Mesothelial cell of epicardium (in vitro differentiated cells): ENCODE data around the gene OPN1MW3. TPM values are rescaled to one million over a fixed set of nuclear protein-coding genes. Genes with fewer than 3 reads are reported as not detected.
"Not testable (repeated sequence)": the region's sequence is repeated elsewhere in the genome, so short reads cannot be mapped to it uniquely, and the experiment has no call there.

Source experiments
- DNase-seq, 2 experiments: peaks; one replicate each; pipeline ENCODE4 v3.0.0; 2021; ENCODE audit warnings: low spot score in 2 of 2; ENCODE audit not compliant: unreplicated experiment in 2 of 2
- H3K27ac Mint-ChIP-seq: 2 replicates; pipeline ENCODE4 v1.8.0; 2021; ENCODE audit warnings: mixed read lengths
- H3K27me3 Mint-ChIP-seq: 2 replicates; pipeline ENCODE4 v1.8.0; 2021; ENCODE audit warnings: low read depth, mixed read lengths
- H3K36me3 Mint-ChIP-seq: 2 replicates; pipeline ENCODE4 v1.8.0; 2021; ENCODE audit warnings: mixed read lengths
- H3K4me1 Mint-ChIP-seq: 2 replicates; pipeline ENCODE4 v1.8.0; 2021; ENCODE audit warnings: mixed read lengths
- H3K4me3 Mint-ChIP-seq: 2 replicates; pipeline ENCODE4 v1.8.0; 2021; ENCODE audit warnings: mild to moderate bottlenecking, moderate library complexity, mixed read lengths
- H3K9me3 Mint-ChIP-seq: 2 replicates; pipeline ENCODE4 v1.8.0; 2021; ENCODE audit warnings: mixed read lengths
- CTCF ChIP-seq: fragments of 200-600 bp; sonication (generic); IDR thresholded peaks from one replicate; pipeline ENCODE4 v1.5.0; 2021; ENCODE audit warnings: antibody characterized with exemption; ENCODE audit not compliant: unreplicated experiment
- total RNA-seq: library from RNA; stranded (reverse); gene quantifications from 3 replicates; pipeline ENCODE4 v1.2.1, GENCODE V29; 2021

Gene OPN1MW3
- total RNA-seq, 1 donor from 2014 or later = not detected

GRCh38 chrX:154263072-154263471 is 5.7 kb downstream of the OPN1MW3 start:
- not testable (repeated sequence) for H3K27me3 Mint-ChIP-seq, H3K4me3 Mint-ChIP-seq, H3K36me3 Mint-ChIP-seq, H3K4me1 Mint-ChIP-seq, H3K27ac Mint-ChIP-seq, H3K9me3 Mint-ChIP-seq, DNase-seq

- not testable (repeated sequence) for H3K9me3 Mint-ChIP-seq, H3K4me1 Mint-ChIP-seq, H3K27me3 Mint-ChIP-seq, H3K4me3 Mint-ChIP-seq, H3K36me3 Mint-ChIP-seq, DNase-seq, H3K27ac Mint-ChIP-seq
Measured at GRCh38 chrX:154269245-154269644, 11.9 kb downstream of the OPN1MW3 start.

- not testable (repeated sequence) for H3K36me3 Mint-ChIP-seq, H3K4me1 Mint-ChIP-seq, H3K27ac Mint-ChIP-seq, H3K9me3 Mint-ChIP-seq, H3K4me3 Mint-ChIP-seq, H3K27me3 Mint-ChIP-seq, DNase-seq
Measured at GRCh38 chrX:154284489-154285338, 27.3 kb downstream of the OPN1MW3 start.

GRCh38 chrX:154286406-154286805 is 29.0 kb downstream of the OPN1MW3 start:
- not testable (repeated sequence) for H3K27ac Mint-ChIP-seq, H3K4me1 Mint-ChIP-seq, H3K4me3 Mint-ChIP-seq, DNase-seq, H3K27me3 Mint-ChIP-seq, H3K9me3 Mint-ChIP-seq, H3K36me3 Mint-ChIP-seq

GRCh38 chrX:154294791-154295574 is 37.6 kb downstream of the OPN1MW3 start, which contains the start of gene TEX28:
Gene TEX28 (minus strand): TSS chrX:154295124. CDS start chrX:154292117, 3,007 bp downstream.
- no peak for TF ChIP-seq CTCF
- H3K4me1 Mint-ChIP-seq = no peaks in the 10 kb centered on the region
- DNase-seq = no peak
- H3K4me3 Mint-ChIP-seq = no peak within 1 kb of the TSS
- no peaks in the 10 kb centered on the region for H3K27me3 Mint-ChIP-seq
- H3K36me3 Mint-ChIP-seq = no peaks in the 10 kb centered on the region
- peaks cover 7% of the 10 kb centered on the region for H3K9me3 Mint-ChIP-seq
- no peak within 1 kb of the TSS for H3K27ac Mint-ChIP-seq

GRCh38 chrX:154295664-154296310 is 38.4 kb downstream of the OPN1MW3 start, which contains the start of gene TKTL1:
Gene TKTL1 (plus strand): TSS chrX:154295795. CDS start chrX:154295860, 65 bp downstream.
- Mint-ChIP-seq H3K9me3 (peaks cover 11% of the 10 kb centered on the region), H3K4me1 (no peaks in the 10 kb centered on the region), H3K4me3 (no peak within 1 kb of the TSS), H3K36me3 (no peaks in the 10 kb centered on the region), H3K27ac (no peak within 1 kb of the TSS), H3K27me3 (no peaks in the 10 kb centered on the region)
- no peak for TF ChIP-seq CTCF
- DNase-seq = no peak

GRCh38 chrX:154296731-154297130 is 39.3 kb downstream of the OPN1MW3 start:
- Mint-ChIP-seq H3K9me3 (peaks cover 11% of the 10 kb centered on the region), H3K27me3 (no peaks in the 10 kb centered on the region), H3K4me1 (no peaks in the 10 kb centered on the region), H3K4me3 (no peak overlapping the region), H3K27ac (no peak overlapping the region), H3K36me3 (no peaks in the 10 kb centered on the region)
- DNase-seq = no peak
- no peak for TF ChIP-seq CTCF
